DND-41 (cell line): ENCODE measurements around the gene DCLK1.

Experiments used
- ATAC-seq: fragments of 200-7000 bp; cut with Tn5 transposase; 3 replicates; pipeline ENCODE4 v1.9.1; 2021; ENCODE audit warnings: low read depth; ENCODE audit not compliant: insufficient read depth
- DNase-seq: peaks from one replicate; pipeline ENCODE4 v3.0.0-alpha.2; 2020
- H2AFZ ChIP-seq: 2 replicates; pipeline ENCODE4 v1.6.0; 2012; ENCODE audit warnings: low read depth, low read length
- H3K27ac ChIP-seq: 2 replicates; pipeline ENCODE4 v1.5.1; 2012; ENCODE audit warnings: low read length, inconsistent platforms
- H3K27me3 ChIP-seq: fragments of 200-600 bp; sonication (generic); 2 replicates; pipeline ENCODE4 v1.6.0; 2012; ENCODE audit warnings: low read length, mild to moderate bottlenecking, inconsistent platforms; ENCODE audit not compliant: insufficient read depth, poor library complexity
- H3K36me3 ChIP-seq: 2 replicates; pipeline ENCODE4 v1.5.1; 2012; ENCODE audit warnings: low read length, inconsistent platforms; ENCODE audit not compliant: insufficient read depth
- H3K4me1 ChIP-seq: 2 replicates; pipeline ENCODE4 v1.5.1; 2012; ENCODE audit warnings: mild to moderate bottlenecking, low read length; ENCODE audit not compliant: insufficient read depth
- H3K4me2 ChIP-seq: 2 replicates; pipeline ENCODE4 v1.6.0; 2012; ENCODE audit warnings: mild to moderate bottlenecking, moderate library complexity, low read length, inconsistent platforms; ENCODE audit not compliant: insufficient read depth
- H3K4me3 ChIP-seq, 2 experiments: fragments of 200-600 bp in 1 of 2; shearing (Covaris generic) in 1 of 2; 2 replicates each; pipeline ENCODE4 v1.5.1; 2012 to 2016; ENCODE audit warnings: inconsistent platforms in 2 of 2, low read length in 2 of 2, mild to moderate bottlenecking in 2 of 2, low read depth in 1 of 2, moderate library complexity in 1 of 2
- H3K79me2 ChIP-seq: 2 replicates; pipeline ENCODE4 v1.6.0; 2012; ENCODE audit warnings: low read length, inconsistent platforms; ENCODE audit not compliant: insufficient read depth
- H3K9ac ChIP-seq: 2 replicates; pipeline ENCODE4 v1.6.0; 2012; ENCODE audit warnings: low read depth, mild to moderate bottlenecking, inconsistent platforms, low read length, moderate library complexity
- H3K9me3 ChIP-seq: 2 replicates; pipeline ENCODE4 v1.5.1; 2012; ENCODE audit warnings: low read length, moderate library complexity, mild to moderate bottlenecking, inconsistent platforms; ENCODE audit not compliant: insufficient read depth, severe bottlenecking
- H4K20me1 ChIP-seq: 2 replicates; pipeline ENCODE4 v1.6.0; 2012; ENCODE audit warnings: low read length; ENCODE audit not compliant: insufficient read depth
- EZH2 ChIP-seq: IDR thresholded peaks from 3 replicates; pipeline ENCODE4 v1.6.1; 2012; ENCODE audit warnings: borderline replicate concordance, low read depth, mild to moderate bottlenecking, moderate library complexity, low read length, inconsistent platforms; ENCODE audit not compliant: severe bottlenecking
- TF ChIP-seq, protein P1 (sequence below): IDR thresholded peaks from 2 replicates; pipeline ENCODE4 v1.5.1; 2012; ENCODE audit warnings: borderline replicate concordance, low read length, moderate library complexity, mild to moderate bottlenecking; ENCODE audit not compliant: poor library complexity, severe bottlenecking; ENCODE audit errors: extremely low read depth

Gene DCLK1

DNA sequence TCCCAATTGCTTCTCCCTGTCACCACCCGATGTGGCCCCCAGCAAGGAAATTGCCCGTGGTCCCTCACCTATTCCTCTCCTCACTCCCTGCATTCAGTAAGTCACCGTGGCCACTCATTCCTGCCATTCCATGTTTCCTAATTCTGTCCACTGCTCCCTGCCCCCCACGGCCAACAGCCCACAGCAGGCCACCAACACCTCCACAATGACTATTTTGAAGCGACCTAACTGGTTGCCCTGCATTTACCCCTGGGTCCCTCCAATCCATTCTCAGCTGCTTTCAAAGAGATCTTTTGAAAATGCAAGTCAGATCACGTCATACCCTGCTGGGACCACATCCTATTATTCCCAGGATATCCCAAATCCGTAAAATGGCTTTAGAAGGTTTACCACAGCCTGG, 210.4 kb downstream of the DCLK1 start:
- Histone ChIP-seq H3K27me3 (no peaks in the 10 kb centered on the region), H3K4me2 (no peak overlapping the region), H2AFZ (no peak overlapping the region), H3K9ac (no peak overlapping the region), H3K36me3 (no peaks in the 10 kb centered on the region), H3K79me2 (no peaks in the 10 kb centered on the region), H3K27ac (no peak overlapping the region), H3K4me1 (no peaks in the 10 kb centered on the region), H3K9me3 (no peaks in the 10 kb centered on the region), H3K4me3 (no peak overlapping the region), H4K20me1 (no peaks in the 10 kb centered on the region)
- no peak for DNase-seq
- ATAC-seq: no peak
- no peak for TF ChIP-seq EZH2
- TF ChIP-seq, protein P1, sequence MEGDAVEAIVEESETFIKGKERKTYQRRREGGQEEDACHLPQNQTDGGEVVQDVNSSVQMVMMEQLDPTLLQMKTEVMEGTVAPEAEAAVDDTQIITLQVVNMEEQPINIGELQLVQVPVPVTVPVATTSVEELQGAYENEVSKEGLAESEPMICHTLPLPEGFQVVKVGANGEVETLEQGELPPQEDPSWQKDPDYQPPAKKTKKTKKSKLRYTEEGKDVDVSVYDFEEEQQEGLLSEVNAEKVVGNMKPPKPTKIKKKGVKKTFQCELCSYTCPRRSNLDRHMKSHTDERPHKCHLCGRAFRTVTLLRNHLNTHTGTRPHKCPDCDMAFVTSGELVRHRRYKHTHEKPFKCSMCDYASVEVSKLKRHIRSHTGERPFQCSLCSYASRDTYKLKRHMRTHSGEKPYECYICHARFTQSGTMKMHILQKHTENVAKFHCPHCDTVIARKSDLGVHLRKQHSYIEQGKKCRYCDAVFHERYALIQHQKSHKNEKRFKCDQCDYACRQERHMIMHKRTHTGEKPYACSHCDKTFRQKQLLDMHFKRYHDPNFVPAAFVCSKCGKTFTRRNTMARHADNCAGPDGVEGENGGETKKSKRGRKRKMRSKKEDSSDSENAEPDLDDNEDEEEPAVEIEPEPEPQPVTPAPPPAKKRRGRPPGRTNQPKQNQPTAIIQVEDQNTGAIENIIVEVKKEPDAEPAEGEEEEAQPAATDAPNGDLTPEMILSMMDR: no peak

DNA sequence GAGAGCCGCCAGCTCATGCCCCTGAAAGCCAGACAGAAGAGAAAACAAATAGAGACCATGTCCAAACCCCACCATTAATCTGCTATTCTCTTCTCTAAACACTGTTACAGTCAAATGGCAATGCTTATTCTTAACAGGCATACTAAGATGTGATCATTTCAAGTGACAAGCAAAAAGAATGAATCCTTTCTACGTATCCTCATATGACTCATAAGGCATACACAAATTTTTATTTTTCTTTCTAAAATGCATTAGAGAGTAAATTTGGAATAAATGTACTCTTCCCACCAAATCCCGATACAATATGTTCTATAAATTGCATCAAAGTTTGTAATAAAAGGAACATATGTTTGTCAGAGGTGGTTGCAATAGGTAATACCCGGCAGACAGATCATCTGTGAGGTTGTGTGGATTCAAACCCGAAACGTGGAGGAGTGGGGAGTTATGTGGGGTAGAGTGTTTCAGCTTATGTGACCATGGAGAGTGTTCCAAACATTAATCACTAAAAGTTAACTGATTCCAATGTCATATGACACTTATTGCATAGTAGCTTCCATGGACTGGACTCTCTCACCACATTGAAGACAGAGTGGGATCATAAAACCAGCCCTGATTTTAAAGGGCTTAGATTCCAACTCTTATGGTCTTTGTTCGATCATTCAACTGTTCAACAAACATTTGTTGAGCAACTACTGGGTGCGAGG, 213.1 kb downstream of the DCLK1 start:
- no peaks in the 10 kb centered on the region for H3K9me3 ChIP-seq
- H3K4me3 ChIP-seq: no peak overlapping the region
- H3K4me2 ChIP-seq: no peak overlapping the region
- H3K4me1 ChIP-seq: no peaks in the 10 kb centered on the region
- ATAC-seq: no peak
- no peak for TF ChIP-seq EZH2
- TF ChIP-seq, protein P1: no peak
- no peaks in the 10 kb centered on the region for H3K36me3 ChIP-seq
- H4K20me1 ChIP-seq: no peaks in the 10 kb centered on the region
- H3K27me3 ChIP-seq: no peaks in the 10 kb centered on the region
- no peak overlapping the region for H2AFZ ChIP-seq
- no peak for DNase-seq
- no peak overlapping the region for H3K27ac ChIP-seq
- no peak overlapping the region for H3K9ac ChIP-seq
- H3K79me2 ChIP-seq: no peaks in the 10 kb centered on the region

DNA sequence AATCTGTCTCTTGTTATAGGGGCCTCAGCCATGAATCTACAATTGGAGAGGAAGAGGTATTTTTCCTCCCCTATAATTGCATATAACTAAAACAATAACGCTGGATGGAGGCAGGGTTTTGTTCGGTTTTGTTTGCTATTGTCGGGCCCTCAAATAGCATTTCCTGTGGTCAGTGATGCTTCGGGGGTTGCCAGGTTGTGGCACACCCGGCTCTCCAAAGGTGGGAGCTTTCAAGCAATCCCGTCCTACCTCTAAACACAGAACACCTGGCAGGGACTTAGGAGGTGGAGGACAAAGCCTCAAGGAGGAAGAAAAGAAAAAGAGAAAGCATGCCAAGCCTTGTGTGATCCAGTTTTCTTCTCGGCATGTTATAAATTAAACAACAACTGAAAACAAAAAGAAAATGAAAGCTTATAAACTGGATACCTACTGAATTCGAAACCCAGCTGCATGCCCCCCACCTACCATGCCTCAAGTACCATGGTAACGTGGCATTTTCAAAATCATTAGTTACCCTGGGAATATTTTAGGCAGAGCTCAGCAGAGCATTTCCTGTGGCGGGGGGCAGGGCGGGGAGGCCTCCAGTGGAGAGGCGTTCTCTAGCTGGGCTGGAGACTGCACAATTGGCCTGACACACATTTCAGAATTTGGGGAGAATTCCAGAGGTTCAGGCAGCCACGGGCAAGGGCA, 213.8 kb downstream of the DCLK1 start:
- Histone ChIP-seq H3K36me3 (no peaks in the 10 kb centered on the region), H3K9me3 (no peaks in the 10 kb centered on the region), H3K4me2 (no peak overlapping the region), H3K4me1 (no peaks in the 10 kb centered on the region), H3K79me2 (no peaks in the 10 kb centered on the region), H2AFZ (no peak overlapping the region), H3K9ac (no peak overlapping the region), H3K27ac (no peak overlapping the region), H4K20me1 (no peaks in the 10 kb centered on the region), H3K4me3 (no peak overlapping the region), H3K27me3 (no peaks in the 10 kb centered on the region)
- no peak for TF ChIP-seq EZH2
- TF ChIP-seq, protein P1: no peak
- no peak for DNase-seq
- no peak for ATAC-seq
